ENCODE data around the gene PTPRD. TPM values are rescaled to one million over a fixed set of nuclear protein-coding genes. Genes with fewer than 3 reads are reported as not detected.

Gene PTPRD
- total and polyA plus RNA-seq, 2 of the 4 experiments (the other 2 are of a cell fraction), result 0.07 to 0.18 TPM

- no peak overlapping the region for H2AFZ ChIP-seq (replicated peaks; ENCODE audit: low read length, poor library complexity)
- ATAC-seq (ENCODE audit: low read depth), result no peak
- H3K9ac ChIP-seq (ENCODE audit: low read depth, low read length), result no peak overlapping the region
- H4K91ac ChIP-seq (ENCODE audit: insufficient read depth, low read depth, low read length), result no peak overlapping the region
- H2BK20ac ChIP-seq (ENCODE audit: low read depth, low read length), result no peak overlapping the region
- H3K27ac ChIP-seq (ENCODE audit: insufficient read depth, low read length), result no peak overlapping the region
- H3K9me3 ChIP-seq (ENCODE audit: control insufficient read depth, insufficient read depth, low read length), result no peaks in the 10 kb centered on the region
- TF ChIP-seq POLR2A (IDR thresholded peaks at IDR 0.05; ENCODE audit: low read depth, low read length), result no peak
- no peak for TF ChIP-seq MAFK (IDR thresholded peaks at IDR 0.05; ENCODE audit: low read depth, low read length)
- no peak for TF ChIP-seq CEBPB (IDR thresholded peaks at IDR 0.05; ENCODE audit: low read depth, low read length)
- no peak for TF ChIP-seq USF2 (IDR thresholded peaks at IDR 0.05; ENCODE audit: low read depth, low read length)
- TF ChIP-seq BHLHE40 (IDR thresholded peaks at IDR 0.05; ENCODE audit: low read depth, low read length), result no peak
- no peak for TF ChIP-seq MXI1 (IDR thresholded peaks at IDR 0.05; ENCODE audit: borderline replicate concordance, low read depth, low read length)
- no peak for TF ChIP-seq RCOR1 (IDR thresholded peaks at IDR 0.05; ENCODE audit: insufficient replicate concordance, low read length)
- TF ChIP-seq NFE2L2 (IDR thresholded peaks at IDR 0.05; ENCODE audit: low read depth, low read length), result no peak
- TF ChIP-seq CHD1 (IDR thresholded peaks at IDR 0.05; ENCODE audit: low read depth, low read length), result no peak
- no peaks in the 10 kb centered on the region for H3K79me1 ChIP-seq (ENCODE audit: low read depth in 1 of 2, low read length in 2 of 2)
- no peak overlapping the region for H3K56ac ChIP-seq (ENCODE audit: extremely low read depth, insufficient read depth, low read length)
- no peak for DNase-seq
- H3K4ac ChIP-seq (ENCODE audit: low read depth, low read length), result no peak overlapping the region
- H3K27me3 ChIP-seq (ENCODE audit: control insufficient read depth, insufficient read depth, low read length), result no peaks in the 10 kb centered on the region
- POLR2A ChIA-PET (ENCODE audit: unreplicated experiment), result no interaction called here
- 77% methylated on average over 4 of the region's 5 CpGs; no CpG with 5 or more reads in 1 of the 2 experiments for WGBS, 2 experiments (ENCODE audit: extremely low coverage in 2 of 2, insufficient read length in 1 of 2)
- H4K20me1 ChIP-seq (ENCODE audit: insufficient read depth, low read length), result no peaks in the 10 kb centered on the region
- H4K8ac ChIP-seq (ENCODE audit: low read depth in 2 of 2, low read length in 2 of 2), result no peak overlapping the region
- no peak overlapping the region for H3K4me3 ChIP-seq (ENCODE audit: insufficient read depth, low read depth, low read length)
- no peaks in the 10 kb centered on the region for H3K4me1 ChIP-seq (ENCODE audit: control insufficient read depth, insufficient read depth, low read length)
- H3K4me2 ChIP-seq (ENCODE audit: low read depth, low read length), result no peak overlapping the region
- dilution Hi-C loops (cut with HindIII; ENCODE audit: low sequenced_read_pairs, unreplicated experiment), result no loop called here
- in situ Hi-C loops (cut with MboI; ENCODE audit: low sequenced_read_pairs), result no loop called here
- no peak overlapping the region for H3K14ac ChIP-seq (replicated peaks; ENCODE audit: low read depth, low read length)
- H2AK5ac ChIP-seq (ENCODE audit: low read depth, low read length), result no peak overlapping the region
- no TSS peak for BruUV-seq (replicated peaks)
- intact Hi-C loops (cut with micrococcal nuclease), result no loop called here
- no peak overlapping the region for H3K23ac ChIP-seq (ENCODE audit: low read depth, low read length)
- H2AK9ac ChIP-seq (replicated peaks; ENCODE audit: low read depth, low read length, poor library complexity), result no peak overlapping the region
- CTCF ChIA-PET, result no interaction called here
- no peaks in the 10 kb centered on the region for H3K9me1 ChIP-seq (ENCODE audit: insufficient read depth, low read length)
- H2BK120ac ChIP-seq (ENCODE audit: low read depth, low read length), result no peak overlapping the region
- H3K36me3 ChIP-seq (ENCODE audit: control insufficient read depth, insufficient read depth, low read length), result no peaks in the 10 kb centered on the region
- H4K5ac ChIP-seq (ENCODE audit: low read depth, low read length), result no peak overlapping the region
- no peak overlapping the region for H3K18ac ChIP-seq (ENCODE audit: low read depth, low read length)
- H2BK15ac ChIP-seq (ENCODE audit: low read depth, low read length), result no peak overlapping the region
- H2BK5ac ChIP-seq (ENCODE audit: low read depth, low read length, poor library complexity, severe bottlenecking), result no peak overlapping the region
Observed at GRCh38 chr9:8842402-8843193, 1770.2 kb downstream of the PTPRD start.
